Hematopoietic multipotent progenitor cell treated with erythropoietin and hydrocortisone succinate and interleukin-3 and kit ligand, for 4 days (in vitro differentiated cells): ENCODE data around the gene PRR29.

ENCODE experiments used
- DNase-seq: peaks from one replicate; pipeline ENCODE4 v3.0.0-alpha.2; 2015

Gene PRR29

DNA sequence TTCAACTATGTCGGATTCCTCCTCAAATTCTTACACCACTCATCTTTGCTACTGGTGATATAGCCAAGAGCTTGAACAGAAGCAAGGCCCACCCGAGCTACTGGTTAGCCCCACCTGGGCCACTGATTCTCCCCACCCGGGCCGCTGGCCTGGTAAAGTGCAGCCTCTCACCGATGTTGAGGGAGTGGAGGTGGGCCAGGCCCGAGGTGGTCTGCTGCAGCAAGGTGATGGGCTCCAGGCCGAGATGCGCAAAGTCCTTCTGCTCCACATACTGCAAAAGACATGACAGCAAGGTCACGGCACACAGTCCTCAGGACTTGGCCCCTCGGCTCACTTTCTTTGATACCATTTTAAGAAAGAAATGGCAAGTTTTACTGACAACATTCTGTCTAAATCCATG, 55.0 kb downstream of the PRR29 start:
- no peak for DNase-seq
